EL (cell line): Measurements from ENCODE around the gene CUL1.
A peak's percentile ranks its signal among the peaks of the same experiment; 100 is the strongest.

Experiments
- DNase-seq: peaks from one replicate; pipeline ENCODE4 v3.0.0-alpha.2; 2016

Gene CUL1

GRCh38 chr7:148698397-148699023 is at the start of gene CUL1:
TSS of gene CUL1 (plus strand) at chr7:148698903. CDS start at chr7:148730123, 31,220 bp downstream.
- peak; percentile 73 for DNase-seq

- DNase-seq = peak; percentile 64
Measured at GRCh38 chr7:148650232-148650858, 48.4 kb upstream of the CUL1 start.

GRCh38 chr7:148652773-148653172 is 45.9 kb upstream of the CUL1 start:
- DNase-seq = no peak

GRCh38 chr7:148657929-148658328 is 40.8 kb upstream of the CUL1 start:
- DNase-seq = no peak

- DNase-seq = no peak
Measured at GRCh38 chr7:148661471-148661870, 37.2 kb upstream of the CUL1 start.

- peak; percentile 19 for DNase-seq
Measured at GRCh38 chr7:148662646-148663045, 36.1 kb upstream of the CUL1 start.

- no peak for DNase-seq
Measured at GRCh38 chr7:148664324-148664723, 34.4 kb upstream of the CUL1 start.

- DNase-seq = no peak
Measured at GRCh38 chr7:148665221-148665620, 33.5 kb upstream of the CUL1 start.

GRCh38 chr7:148669927-148670326 is 28.8 kb upstream of the CUL1 start:
- DNase-seq = no peak

GRCh38 chr7:148670374-148670773 is 28.3 kb upstream of the CUL1 start:
- DNase-seq = no peak

GRCh38 chr7:148670807-148671206 is 27.9 kb upstream of the CUL1 start:
- DNase-seq = no peak

GRCh38 chr7:148672041-148672440 is 26.7 kb upstream of the CUL1 start:
- DNase-seq = peak; percentile 16

GRCh38 chr7:148674689-148675088 is 24.0 kb upstream of the CUL1 start:
- no peak for DNase-seq

- no peak for DNase-seq
Measured at GRCh38 chr7:148676291-148676690, 22.4 kb upstream of the CUL1 start.

- no peak for DNase-seq
Measured at GRCh38 chr7:148681821-148682220, 16.9 kb upstream of the CUL1 start.

GRCh38 chr7:148684289-148684830 is 14.3 kb upstream of the CUL1 start:
- no peak for DNase-seq

GRCh38 chr7:148686312-148686937 is 12.3 kb upstream of the CUL1 start:
- no peak for DNase-seq

- DNase-seq = no peak
Measured at GRCh38 chr7:148687555-148687954, 11.1 kb upstream of the CUL1 start.

GRCh38 chr7:148688526-148688925 is 10.2 kb upstream of the CUL1 start:
- DNase-seq = no peak

GRCh38 chr7:148693651-148694050 is 5.1 kb upstream of the CUL1 start:
- DNase-seq = no peak

GRCh38 chr7:148694631-148695030 is 4.1 kb upstream of the CUL1 start:
- DNase-seq = no peak

GRCh38 chr7:148695953-148696352 is 2.8 kb upstream of the CUL1 start:
- DNase-seq = no peak

- DNase-seq = no peak
Measured at GRCh38 chr7:148696787-148697186, 1.9 kb upstream of the CUL1 start.
